GM13977 (cell line): ENCODE measurements around the gene PRKCA.

Experiments used
- DNase-seq: peaks from one replicate; pipeline ENCODE4 v3.0.0; 2012; ENCODE audit warnings: low spot score
- in situ Hi-C: fragments of 300-500 bp; cut with MboI; formaldehyde crosslinking; loops from one replicate; pipeline ENCODE4 v1.12.0; 2022; ENCODE audit warnings: low sequenced_read_pairs, low pct_unique_long_range_greater_than_20kb, mixed read lengths, inconsistent platforms; ENCODE audit not compliant: unreplicated experiment
- TF ChIP-seq, protein P1 (sequence below): IDR thresholded peaks from 2 replicates; pipeline ENCODE4 v1.5.1; 2012; ENCODE audit warnings: mild to moderate bottlenecking, control low read depth; ENCODE audit not compliant: insufficient read depth; ENCODE audit errors: extremely low read depth, missing control alignments

Gene PRKCA

DNA sequence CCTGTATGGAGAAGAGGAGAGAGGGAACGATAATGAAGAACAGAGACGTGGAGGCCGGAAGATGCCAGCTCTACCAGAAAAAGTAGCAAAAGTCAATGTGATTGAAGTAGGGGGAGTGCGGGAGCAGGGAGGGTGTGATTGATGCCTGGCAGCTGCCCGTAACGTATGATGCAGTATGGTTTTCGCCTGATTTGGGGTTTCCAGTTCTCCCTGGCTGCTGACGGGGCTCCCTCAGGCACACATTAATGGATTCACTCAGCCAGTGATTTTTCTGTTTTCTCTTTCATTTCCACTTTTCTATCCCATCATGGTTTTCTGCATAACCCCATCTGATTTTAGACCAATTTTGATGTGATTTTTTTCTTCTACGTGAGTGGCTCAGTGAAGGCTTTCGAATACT, 62.1 kb downstream of the PRKCA start:
- TF ChIP-seq, protein P1, sequence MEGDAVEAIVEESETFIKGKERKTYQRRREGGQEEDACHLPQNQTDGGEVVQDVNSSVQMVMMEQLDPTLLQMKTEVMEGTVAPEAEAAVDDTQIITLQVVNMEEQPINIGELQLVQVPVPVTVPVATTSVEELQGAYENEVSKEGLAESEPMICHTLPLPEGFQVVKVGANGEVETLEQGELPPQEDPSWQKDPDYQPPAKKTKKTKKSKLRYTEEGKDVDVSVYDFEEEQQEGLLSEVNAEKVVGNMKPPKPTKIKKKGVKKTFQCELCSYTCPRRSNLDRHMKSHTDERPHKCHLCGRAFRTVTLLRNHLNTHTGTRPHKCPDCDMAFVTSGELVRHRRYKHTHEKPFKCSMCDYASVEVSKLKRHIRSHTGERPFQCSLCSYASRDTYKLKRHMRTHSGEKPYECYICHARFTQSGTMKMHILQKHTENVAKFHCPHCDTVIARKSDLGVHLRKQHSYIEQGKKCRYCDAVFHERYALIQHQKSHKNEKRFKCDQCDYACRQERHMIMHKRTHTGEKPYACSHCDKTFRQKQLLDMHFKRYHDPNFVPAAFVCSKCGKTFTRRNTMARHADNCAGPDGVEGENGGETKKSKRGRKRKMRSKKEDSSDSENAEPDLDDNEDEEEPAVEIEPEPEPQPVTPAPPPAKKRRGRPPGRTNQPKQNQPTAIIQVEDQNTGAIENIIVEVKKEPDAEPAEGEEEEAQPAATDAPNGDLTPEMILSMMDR: no peak
- DNase-seq: no peak
- in situ Hi-C loops: no loop called here

DNA sequence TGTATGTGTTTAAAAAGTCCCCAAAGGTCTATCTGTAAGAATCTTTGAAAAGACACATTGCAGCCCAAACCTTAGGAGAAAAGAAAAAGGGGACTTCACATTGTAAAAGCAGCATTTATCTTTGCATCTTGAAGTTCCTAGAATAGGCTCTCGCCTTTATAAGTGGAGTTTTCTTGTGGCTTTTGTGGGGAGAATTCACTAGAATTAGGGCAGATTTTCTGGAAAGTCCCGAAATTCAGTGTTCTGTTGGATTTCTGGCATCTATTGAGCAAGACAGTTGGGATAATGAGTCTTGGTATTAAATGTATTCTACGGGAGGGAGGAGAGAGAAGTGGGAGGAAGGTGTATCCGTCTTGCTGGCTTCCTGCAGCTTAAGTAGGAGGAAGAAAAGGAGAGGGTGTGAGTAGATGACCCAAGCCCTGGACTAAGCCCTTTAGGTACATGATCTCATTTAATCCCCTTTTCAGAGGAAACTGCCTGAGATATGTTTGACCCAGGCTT, 62.6 kb downstream of the PRKCA start:
- in situ Hi-C loops: no loop called here
- TF ChIP-seq, protein P1: no peak
- no peak for DNase-seq

- TF ChIP-seq, protein P1: no peak
- no peak for DNase-seq
- in situ Hi-C loops: no loop called here
Measured at GRCh38 chr17:66365903-66366302, 63.5 kb downstream of the PRKCA start.

GRCh38 chr17:66367107-66367506, 64.7 kb downstream of the PRKCA start:
- no peak for DNase-seq
- TF ChIP-seq, protein P1: no peak
- in situ Hi-C loops: no loop called here

GRCh38 chr17:66369830-66370229, 67.4 kb downstream of the PRKCA start:
- in situ Hi-C loops: no loop called here
- TF ChIP-seq, protein P1: no peak
- no peak for DNase-seq

- DNase-seq: no peak
- in situ Hi-C loops: no loop called here
- TF ChIP-seq, protein P1: no peak
Measured at GRCh38 chr17:66371561-66371960, 69.1 kb downstream of the PRKCA start.

- no peak for DNase-seq
- in situ Hi-C loops: no loop called here
- TF ChIP-seq, protein P1: no peak
Measured at GRCh38 chr17:66372182-66372581, 69.8 kb downstream of the PRKCA start.
